BE2C (cell line): ENCODE data around the gene CDC7.

Experiments used
- DNase-seq: peaks from one replicate; pipeline ENCODE4 v3.0.0-alpha.2; 2020
- H3K27me3 ChIP-seq: fragments of 250-450 bp; sonication (Bioruptor Pico); 2 replicates; pipeline ENCODE4 v1.5.1; 2020; ENCODE audit warnings: mild to moderate bottlenecking
- H3K36me3 ChIP-seq: fragments of 250-450 bp; sonication (Bioruptor Pico); 2 replicates; pipeline ENCODE4 v1.5.1; 2020; ENCODE audit warnings: mild to moderate bottlenecking
- H3K4me1 ChIP-seq: fragments of 250-450 bp; sonication (Bioruptor Pico); 2 replicates; pipeline ENCODE4 v1.5.1; 2020
- H3K4me3 ChIP-seq: 2 replicates; pipeline ENCODE4 v1.5.1; 2011; ENCODE audit warnings: low read depth, low read length
- H3K9me3 ChIP-seq: fragments of 250-450 bp; sonication (Bioruptor Pico); 2 replicates; pipeline ENCODE4 v1.5.1; 2020
- TF ChIP-seq, protein P1 (sequence below): IDR thresholded peaks from 2 replicates; pipeline ENCODE4 v1.5.1; 2012; ENCODE audit warnings: mild to moderate bottlenecking, low read depth, low read length

CDC7 gene

DNA sequence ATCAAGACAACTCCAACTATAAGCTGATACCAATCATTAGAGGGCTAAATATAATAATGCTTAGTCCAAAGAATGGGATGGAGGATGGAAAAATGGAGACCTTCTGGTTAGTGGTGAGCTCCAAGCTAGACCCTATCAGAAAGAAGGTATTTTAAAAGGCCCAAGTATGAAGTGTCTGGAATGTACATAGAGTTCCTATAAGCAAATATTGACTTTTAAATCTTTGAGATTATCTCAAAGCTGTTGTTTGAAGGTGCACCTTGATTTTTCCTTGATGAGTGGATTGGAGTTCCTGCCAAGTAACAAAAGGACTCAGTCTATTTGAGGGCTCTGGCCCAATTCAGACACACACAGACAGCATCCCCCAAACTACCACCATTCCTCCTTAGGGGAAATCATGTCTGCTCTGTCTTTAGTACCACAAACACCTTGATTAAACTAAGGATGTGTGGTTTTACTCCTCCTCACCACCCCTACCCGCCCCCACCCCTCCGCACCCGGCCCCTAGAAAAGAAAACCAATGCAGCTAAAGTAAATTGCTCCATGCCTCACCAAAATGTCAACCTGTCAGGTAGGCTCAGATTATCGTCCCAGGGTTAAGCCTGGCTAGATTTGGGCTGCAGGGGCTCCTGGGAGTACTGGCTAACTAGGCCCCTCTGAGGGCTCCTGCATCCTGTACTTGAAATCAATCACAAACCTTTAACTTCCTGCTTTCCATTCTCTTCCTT, 59.4 kb downstream of the CDC7 start:
- Histone ChIP-seq H3K9me3 (no peaks in the 10 kb centered on the region), H3K27me3 (no peaks in the 10 kb centered on the region), H3K36me3 (no peaks in the 10 kb centered on the region), H3K4me1 (no peaks in the 10 kb centered on the region), H3K4me3 (no peak overlapping the region)
- no peak for DNase-seq
- TF ChIP-seq, protein P1, sequence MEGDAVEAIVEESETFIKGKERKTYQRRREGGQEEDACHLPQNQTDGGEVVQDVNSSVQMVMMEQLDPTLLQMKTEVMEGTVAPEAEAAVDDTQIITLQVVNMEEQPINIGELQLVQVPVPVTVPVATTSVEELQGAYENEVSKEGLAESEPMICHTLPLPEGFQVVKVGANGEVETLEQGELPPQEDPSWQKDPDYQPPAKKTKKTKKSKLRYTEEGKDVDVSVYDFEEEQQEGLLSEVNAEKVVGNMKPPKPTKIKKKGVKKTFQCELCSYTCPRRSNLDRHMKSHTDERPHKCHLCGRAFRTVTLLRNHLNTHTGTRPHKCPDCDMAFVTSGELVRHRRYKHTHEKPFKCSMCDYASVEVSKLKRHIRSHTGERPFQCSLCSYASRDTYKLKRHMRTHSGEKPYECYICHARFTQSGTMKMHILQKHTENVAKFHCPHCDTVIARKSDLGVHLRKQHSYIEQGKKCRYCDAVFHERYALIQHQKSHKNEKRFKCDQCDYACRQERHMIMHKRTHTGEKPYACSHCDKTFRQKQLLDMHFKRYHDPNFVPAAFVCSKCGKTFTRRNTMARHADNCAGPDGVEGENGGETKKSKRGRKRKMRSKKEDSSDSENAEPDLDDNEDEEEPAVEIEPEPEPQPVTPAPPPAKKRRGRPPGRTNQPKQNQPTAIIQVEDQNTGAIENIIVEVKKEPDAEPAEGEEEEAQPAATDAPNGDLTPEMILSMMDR, result no peak

DNA sequence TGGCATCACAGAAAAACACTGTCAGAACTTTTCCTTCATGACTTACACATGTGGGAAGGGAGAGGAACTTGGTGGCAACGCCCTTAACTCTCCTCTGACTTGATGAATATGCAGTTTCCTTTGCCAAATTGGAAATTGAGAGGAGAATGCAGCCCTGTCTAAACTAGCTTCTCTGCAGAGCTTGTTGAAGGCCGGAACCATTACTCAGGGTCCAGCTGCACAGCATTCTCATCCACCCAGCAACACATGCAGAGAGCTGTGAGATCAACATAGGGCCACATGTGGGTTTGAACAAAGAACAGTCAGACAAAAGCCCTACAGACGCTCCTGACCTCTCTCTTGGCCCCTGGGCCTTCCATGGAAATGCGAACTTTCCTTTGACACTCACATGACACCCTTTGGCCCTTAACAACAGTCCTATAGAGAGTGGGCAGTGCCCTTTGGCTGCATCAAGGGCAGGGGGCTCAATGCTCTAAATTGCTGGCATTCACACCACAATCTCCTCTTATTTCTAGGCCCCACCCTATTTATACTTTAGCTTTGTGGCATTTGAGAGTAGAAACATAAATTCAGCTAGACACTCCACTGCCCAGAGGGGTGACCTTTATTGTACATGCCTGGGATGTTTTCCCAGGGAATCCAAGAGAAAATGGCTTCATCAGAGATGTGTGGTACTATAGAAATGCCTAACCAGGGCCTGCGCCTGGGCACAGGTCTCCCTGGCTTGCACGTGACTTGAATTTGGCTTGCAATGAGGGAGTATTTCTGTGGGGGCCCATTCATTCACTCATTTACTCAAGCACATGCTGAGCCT, 64.4 kb downstream of the CDC7 start:
- DNase-seq, result no peak
- no peak overlapping the region for H3K4me3 ChIP-seq

DNA sequence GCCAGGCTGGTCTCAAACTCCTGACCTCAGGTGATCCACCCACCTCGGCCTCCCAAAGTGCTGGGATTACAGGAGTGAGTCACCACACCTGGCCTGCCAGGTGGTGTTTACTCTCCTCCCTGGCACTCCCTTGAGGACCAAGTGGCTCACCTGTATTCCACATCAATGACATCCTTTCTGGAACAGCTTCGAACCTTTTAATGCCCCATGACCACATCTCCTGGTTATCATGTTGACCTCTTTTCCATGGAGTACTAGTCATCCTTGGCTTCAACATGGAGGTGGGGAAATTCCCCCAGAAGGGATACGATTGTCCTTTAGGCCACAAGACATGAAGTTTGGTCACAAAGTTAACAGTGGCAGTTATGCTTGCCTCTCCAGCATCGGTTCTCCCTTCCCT, 66.9 kb downstream of the CDC7 start:
- no peak overlapping the region for H3K4me3 ChIP-seq
- TF ChIP-seq, protein P1, result no peak
- no peaks in the 10 kb centered on the region for H3K9me3 ChIP-seq
- H3K4me1 ChIP-seq, result no peaks in the 10 kb centered on the region
- H3K27me3 ChIP-seq, result no peaks in the 10 kb centered on the region
- DNase-seq, result no peak
- H3K36me3 ChIP-seq, result no peaks in the 10 kb centered on the region

More for the DNA sequence above, 64.4 kb downstream of the CDC7 start:
- Histone ChIP-seq H3K36me3 (no peaks in the 10 kb centered on the region), H3K4me1 (no peaks in the 10 kb centered on the region), H3K9me3 (no peaks in the 10 kb centered on the region), H3K27me3 (no peaks in the 10 kb centered on the region)
- TF ChIP-seq, protein P1, result no peak

DNA sequence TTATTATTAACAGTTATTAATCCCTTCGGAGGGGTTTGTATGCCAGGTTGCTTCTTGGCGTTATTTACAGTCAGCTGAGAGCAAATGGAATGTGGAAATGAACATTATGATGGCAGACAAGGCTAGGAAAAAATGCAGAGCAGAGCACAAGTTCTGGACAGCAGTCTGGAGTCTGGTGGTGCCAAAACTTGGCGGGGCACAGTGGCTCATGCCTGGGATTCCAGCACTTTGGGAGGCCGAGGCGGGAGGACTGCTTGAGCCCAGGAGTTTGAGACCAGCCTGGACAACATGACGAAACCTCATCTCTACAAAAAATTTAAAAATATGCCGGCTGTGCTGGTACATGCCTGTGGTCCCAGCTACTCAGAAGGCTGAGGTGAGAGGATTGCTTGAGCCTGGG, 67.6 kb downstream of the CDC7 start:
- Histone ChIP-seq H3K4me3 (no peak overlapping the region), H3K36me3 (no peaks in the 10 kb centered on the region), H3K27me3 (no peaks in the 10 kb centered on the region), H3K4me1 (no peaks in the 10 kb centered on the region), H3K9me3 (no peaks in the 10 kb centered on the region)
- DNase-seq, result no peak
- TF ChIP-seq, protein P1, result no peak

DNA sequence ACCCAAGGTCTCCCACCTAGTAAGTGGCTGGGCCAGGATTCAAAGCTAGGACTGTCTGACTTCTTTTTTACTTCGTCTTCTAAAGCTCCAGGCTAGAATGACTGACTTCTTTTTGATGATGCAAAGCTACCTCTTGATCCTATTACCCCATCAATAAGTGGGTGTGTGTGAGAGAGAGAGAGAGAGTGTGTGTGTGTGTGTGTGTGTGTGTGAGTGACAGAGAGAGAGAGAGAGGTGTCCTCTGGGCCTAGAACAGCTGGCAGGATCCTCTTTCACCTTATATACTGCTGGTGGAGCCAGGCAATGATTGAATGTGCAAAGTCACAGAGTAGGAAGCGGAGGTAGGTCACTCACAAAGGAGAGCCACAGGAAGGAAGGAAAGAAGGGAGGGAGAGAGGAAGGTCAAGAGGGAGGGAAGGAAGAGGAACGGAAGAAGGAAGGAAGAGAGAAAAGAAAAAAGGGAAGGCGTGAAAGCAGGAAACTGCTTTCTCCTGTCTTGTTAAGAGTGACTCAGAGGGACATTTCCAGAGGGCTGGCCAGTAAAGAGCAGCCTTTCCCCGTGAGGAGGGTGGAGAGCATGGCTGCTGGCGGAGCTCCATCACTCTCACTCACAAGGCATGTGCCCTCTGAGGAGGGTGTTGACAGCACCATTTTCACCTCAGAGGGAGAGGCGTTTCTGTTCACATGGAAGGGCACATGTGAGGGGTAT, 68.9 kb downstream of the CDC7 start:
- no peaks in the 10 kb centered on the region for H3K4me1 ChIP-seq
- H3K4me3 ChIP-seq, result no peak overlapping the region
- no peaks in the 10 kb centered on the region for H3K9me3 ChIP-seq
- no peaks in the 10 kb centered on the region for H3K27me3 ChIP-seq
- no peaks in the 10 kb centered on the region for H3K36me3 ChIP-seq
- TF ChIP-seq, protein P1, result no peak
- no peak for DNase-seq
